Measurements from ENCODE around the gene RBM47.
"Not testable (repeated sequence)": the region's sequence is repeated elsewhere in the genome, so short reads cannot be mapped to it uniquely, and the experiment has no call there.

The RBM47 gene

DNA sequence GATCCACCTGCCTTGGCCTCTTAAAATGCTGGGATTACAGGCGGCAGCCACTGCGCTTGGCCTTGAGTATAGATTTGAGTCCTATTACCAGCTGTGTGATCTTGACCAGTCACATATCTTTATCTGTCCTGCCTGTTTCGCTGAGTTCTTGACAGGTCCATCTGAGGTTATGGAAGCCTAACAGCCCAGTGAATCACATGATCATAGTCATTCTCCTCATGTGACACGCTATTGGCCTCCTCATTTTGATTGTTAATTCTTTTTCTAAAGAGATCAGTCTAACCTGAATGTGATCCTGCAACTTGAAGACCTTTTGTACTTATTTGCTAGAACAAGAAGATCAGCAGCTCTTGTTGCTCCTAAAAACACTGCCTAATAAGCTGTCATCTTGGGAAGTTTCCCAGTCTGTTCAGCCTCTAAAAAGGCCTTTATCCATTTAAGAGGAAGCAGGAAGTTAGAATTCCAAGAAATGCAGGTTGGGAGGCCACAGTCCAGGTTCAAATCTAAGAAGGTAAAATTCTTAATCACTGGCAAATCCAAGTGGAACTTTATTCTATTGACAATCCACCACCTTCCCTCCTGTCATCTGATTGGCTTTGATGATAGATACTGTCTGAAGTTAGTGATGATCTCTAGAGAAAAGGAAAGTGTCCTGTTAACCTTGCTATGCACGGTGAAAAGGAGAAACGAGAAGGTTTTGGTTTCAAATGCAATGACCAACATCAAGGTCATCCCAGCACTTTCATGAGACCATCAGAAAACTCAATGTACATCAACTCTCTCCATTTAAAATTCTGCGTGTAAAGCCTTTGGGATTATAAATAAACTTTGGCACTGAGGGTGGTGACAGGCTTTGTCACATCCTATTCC is 207.6 kb downstream of the RBM47 start:
- no peak for TF ChIP-seq POLR2A (IDR thresholded peaks at IDR 0.05; ENCODE audit: low read length)
- no peak for TF ChIP-seq GATA1 (IDR thresholded peaks at IDR 0.05; ENCODE audit: low read depth, low read length)
- no peak for DNase-seq

DNA sequence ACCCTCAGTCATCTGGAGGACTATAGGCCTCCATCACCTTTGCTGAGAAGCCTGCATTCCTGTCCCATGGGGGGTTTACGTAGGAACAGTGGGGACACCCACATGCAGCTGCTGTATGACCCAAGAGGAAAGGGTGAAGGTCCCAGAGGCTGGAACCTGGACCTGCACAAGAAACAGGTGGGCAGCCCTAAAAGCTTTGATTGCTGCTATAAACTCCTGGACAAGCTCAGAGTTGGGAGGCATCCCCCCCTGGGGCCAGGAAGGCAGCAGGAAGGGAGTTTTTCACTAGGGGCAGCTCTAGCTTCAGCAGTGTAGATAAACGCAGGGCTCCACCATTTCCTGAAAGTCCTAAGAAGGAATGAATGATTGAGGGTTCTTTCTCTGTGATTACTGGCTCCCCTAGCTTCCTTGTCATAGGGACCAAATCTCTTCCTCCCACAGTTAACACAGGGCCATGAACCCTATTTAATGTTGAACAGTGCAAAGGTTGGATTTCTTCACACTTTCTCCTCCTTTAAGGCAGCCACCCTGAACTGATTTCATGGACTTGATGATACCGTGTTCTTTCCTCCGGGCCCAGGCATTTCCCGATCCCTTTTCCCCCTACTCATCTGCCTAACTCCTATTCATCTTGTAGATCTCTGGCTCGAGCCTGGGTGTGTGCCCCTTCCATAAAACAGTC is 210.3 kb downstream of the RBM47 start:
- no peak for DNase-seq
- TF ChIP-seq POLR2A (IDR thresholded peaks at IDR 0.05; ENCODE audit: low read length) (no peak), GATA1 (IDR thresholded peaks at IDR 0.05; ENCODE audit: low read depth, low read length) (no peak)

DNA sequence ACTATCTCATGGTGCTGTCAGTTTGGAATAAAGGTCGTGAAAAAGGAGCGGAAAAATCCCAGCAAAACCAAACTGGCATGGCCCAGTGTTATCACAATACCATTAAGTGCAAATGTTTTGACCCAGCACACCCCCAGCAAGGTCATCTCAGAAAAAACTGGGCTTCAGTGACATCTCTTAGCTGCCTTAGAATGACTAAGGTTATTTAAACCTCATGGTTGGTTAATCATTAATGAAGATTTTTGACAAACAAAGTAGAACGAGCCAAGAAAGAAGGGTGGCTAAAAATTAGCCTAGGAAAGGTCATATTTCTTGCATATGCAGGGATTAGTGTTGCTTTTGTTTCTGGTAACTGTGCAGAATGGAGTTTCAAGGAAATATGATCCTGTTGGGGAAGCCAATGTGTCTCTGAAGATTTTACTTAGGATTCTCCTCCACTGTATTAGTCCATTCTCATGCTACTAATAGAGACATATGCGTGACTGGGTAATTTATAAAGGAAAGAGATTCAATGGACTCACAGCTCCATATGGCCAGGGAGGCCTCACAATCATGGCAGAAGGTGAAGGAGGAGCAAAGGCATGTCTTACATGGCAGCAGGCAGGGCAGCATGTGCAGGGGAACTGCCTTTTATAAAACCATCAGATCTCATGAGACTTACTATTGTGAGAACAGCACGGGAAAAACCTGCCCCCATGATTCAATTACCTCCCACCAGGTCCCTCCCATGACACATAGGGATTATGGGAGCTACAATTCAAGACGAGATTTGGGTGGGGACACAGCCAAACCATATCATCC is 211.0 kb downstream of the RBM47 start:
- no peak for TF ChIP-seq POLR2A (IDR thresholded peaks at IDR 0.05; ENCODE audit: low read length)
- TF ChIP-seq GATA1 (IDR thresholded peaks at IDR 0.05; ENCODE audit: low read depth, low read length) = no peak
- DNase-seq = no peak

DNA sequence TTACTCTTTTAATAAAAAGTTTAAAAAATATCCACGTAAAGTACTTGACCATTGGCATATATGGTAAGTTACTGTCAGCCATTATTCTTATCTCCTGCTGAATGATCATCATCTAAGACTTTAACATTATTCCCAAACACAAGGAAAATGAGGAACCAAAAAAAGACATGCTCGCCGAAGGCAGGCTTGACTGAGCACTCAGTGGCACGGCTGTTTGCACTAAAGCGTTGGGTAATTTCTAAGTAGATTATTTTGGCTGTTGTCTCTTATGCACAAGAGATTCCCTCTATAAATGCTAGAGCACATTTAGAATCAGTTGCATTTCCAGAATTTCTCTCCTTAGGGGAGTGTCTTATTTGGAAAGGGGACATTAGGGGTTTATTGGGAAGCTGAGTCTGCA is 211.7 kb downstream of the RBM47 start:
- TF ChIP-seq POLR2A (IDR thresholded peaks at IDR 0.05; ENCODE audit: low read length) = no peak
- TF ChIP-seq GATA1 (IDR thresholded peaks at IDR 0.05; ENCODE audit: low read depth, low read length) = no peak
- no peak for DNase-seq

DNA sequence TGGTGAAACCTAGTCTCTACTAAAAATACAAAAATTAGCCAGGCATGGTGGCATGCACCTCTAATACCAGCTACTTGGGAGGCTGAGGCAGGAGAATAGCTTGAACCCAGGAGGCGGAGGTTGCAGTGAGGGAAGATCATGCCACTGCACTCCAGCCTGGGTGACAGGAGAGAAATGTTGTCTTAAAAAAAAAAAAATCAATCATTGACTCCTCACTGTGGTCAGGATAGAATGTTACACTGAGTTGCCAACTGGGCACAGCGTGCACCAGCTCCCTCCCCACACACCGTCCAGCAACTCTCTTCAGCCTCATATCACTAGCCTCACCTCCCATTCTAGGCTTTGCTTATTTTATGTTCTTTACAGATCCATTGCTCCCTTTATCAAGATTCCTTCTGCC is 215.0 kb downstream of the RBM47 start:
- no peak for TF ChIP-seq GATA1 (IDR thresholded peaks at IDR 0.05; ENCODE audit: low read depth, low read length)
- TF ChIP-seq POLR2A (IDR thresholded peaks at IDR 0.05; ENCODE audit: low read length) = no peak
- no peak for DNase-seq

DNA sequence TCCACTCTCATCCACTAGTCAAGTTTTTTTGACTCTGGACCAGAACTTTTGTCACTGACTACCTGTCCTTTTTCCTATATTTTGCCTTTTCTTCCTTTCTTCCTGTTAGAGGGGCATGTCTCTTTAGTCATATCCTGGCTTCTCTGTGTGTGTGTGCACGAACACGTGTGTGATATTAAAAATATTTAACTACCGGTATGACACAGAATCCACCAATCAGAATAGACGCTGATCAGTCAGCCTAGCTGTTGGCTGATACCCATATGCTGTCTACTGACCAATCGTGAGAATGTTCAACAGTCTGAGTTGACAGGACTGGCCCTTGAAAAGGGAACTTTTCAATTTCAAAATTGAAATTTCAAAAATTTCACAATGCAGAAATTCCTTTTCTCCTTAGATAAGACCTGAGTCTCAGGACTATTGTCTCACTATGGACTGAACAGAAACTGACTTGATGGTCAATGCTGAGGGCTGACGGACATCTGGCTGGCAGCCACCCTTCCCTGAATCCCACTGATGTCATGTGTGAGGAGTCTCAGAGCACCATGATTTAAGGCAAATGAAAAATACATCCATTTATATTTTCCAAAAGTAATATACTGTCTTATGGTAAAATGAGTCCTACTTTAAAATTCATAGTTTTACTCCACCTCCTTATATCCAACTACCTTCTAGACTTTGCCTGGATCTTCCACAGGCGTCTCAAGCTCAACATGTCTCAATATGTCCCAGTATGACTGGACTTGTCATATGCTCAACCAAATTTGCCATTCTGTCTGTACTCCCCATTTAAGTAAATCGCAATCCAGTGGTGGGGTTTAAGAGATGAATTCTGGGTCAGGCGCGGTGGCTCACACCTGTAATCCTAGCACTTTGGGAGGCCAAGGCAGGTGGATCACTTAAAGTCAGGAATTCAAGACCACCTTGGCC is 216.5 kb downstream of the RBM47 start:
- no peak for DNase-seq
- TF ChIP-seq GATA1 (IDR thresholded peaks at IDR 0.05; ENCODE audit: low read depth, low read length) (no peak), POLR2A (IDR thresholded peaks at IDR 0.05; ENCODE audit: low read length) (no peak)

DNA sequence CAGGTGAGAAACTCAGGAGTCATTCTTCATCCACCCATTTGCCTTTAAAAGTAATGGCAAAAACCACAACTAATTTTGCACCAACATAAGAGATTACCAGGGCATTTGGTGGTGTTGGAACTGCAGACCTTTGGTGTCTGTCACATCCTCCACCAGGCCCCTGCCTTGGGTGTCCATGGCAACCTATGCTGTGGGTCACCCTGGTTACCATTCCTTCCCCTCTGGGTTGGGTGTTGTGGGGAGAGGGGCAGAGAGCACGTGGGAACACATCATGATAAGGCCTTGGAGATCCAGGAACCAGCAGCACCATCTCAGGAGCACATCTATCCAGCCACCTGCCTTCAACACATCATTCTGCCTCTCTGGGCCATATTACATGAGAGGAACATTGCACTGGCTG is 217.3 kb downstream of the RBM47 start:
- no peak for TF ChIP-seq GATA1 (IDR thresholded peaks at IDR 0.05; ENCODE audit: low read depth, low read length)
- no peak for TF ChIP-seq POLR2A (IDR thresholded peaks at IDR 0.05; ENCODE audit: low read length)
- DNase-seq = no peak

DNA sequence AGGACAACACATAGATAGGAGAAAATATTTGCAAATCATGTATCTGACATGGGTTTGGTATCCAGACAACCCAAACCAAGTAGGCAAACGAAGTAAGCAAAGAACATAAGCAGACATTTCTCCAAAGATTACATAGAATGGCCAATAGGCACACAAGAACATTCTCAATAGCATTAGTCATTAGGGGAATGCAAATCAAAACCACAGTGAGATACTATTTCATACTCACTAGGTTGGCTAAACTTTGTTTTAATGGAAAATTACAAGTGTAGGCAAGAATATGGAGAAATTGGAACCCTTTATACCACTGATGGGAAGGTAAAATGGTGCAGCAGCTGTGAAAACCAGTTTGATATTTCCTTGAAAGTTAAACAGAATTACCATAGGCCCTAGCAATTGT is 219.8 kb downstream of the RBM47 start:
- no peak for TF ChIP-seq POLR2A (IDR thresholded peaks at IDR 0.05; ENCODE audit: low read length)
- no peak for TF ChIP-seq GATA1 (IDR thresholded peaks at IDR 0.05; ENCODE audit: low read depth, low read length)
- DNase-seq = no peak

DNA sequence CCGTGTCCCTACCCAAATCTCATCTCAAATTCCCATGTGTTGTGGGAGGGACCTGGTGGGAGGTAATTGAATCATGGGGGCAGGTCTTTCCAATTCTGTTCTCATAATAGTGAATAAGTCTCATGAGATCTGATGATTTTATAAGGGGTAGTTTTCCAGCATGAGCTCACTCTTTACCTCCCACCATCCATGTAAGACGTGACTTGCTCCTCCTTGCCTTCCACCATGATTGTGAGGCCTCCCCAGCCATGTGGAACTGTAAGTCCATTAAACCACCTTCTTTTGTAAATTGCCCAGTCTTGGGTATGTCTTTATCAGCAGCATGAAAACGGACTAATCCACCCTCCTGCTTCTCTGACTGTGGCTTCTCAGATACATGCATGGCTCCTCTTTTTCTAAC is 222.2 kb downstream of the RBM47 start:
- DNase-seq = not testable (repeated sequence)

DNA sequence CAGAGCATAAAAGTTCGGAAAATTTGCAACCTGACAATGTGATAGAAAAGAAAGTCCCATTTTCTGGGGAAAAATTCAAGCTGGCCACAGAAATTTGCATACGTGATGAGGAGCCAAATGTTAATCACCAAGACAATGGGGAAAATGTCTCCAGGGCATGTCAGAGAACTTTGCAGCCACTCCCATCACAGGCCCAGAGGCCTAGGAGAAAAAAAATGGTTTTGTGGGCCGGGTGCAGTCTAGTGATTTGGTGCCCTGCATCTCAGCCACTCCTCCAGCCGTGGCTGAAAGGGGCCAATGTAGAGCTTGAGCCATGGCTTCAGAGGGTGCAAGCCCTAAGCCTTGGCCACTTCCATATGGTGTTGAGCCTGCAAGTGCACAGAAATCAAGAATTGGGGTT is 223.3 kb downstream of the RBM47 start:
- DNase-seq = no peak
- TF ChIP-seq GATA1 (IDR thresholded peaks at IDR 0.05; ENCODE audit: low read depth, low read length) (no peak), POLR2A (IDR thresholded peaks at IDR 0.05; ENCODE audit: low read length) (no peak)

DNA sequence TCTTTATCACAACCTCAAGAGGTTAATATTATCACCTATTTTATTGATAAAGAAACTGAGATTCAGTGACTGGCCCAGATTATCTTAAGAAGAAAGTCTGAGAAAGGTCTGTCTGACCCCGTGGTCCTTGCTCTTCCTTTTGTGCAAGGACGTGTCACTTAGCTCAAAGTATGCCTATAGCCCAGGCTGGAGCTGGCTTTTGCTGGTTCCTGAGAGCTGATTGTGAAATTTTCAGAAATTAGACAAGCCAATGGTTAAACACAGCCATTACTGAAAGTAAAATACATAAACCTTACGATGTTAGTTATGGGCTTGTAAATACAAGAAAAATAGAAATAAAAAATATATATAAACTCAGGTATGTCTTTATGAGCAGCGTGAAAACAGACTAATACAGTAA is 224.5 kb downstream of the RBM47 start:
- TF ChIP-seq GATA1 (IDR thresholded peaks at IDR 0.05; ENCODE audit: low read depth, low read length) = no peak
- TF ChIP-seq POLR2A (IDR thresholded peaks at IDR 0.05; ENCODE audit: low read length) = no peak
- DNase-seq = no peak

DNA sequence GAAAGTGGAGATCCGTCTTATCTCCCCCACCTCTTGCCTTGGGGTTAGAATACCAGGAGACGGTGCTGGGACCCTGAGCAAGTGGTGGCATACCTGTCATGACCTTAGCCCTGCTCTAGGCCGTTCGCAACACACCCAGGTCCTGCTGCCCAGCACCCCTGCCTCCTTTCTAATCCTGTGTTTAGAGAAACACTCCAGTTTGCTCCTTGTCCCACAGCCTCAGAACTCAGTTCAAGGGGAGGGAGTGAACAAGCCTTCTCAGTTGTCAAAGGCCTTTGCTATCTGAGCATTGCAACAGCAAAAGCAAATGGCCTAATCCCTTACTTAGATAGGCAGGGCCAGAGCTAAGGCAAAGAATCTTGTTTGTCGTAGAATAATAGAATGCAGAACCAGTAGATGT is 226.6 kb downstream of the RBM47 start:
- DNase-seq = no peak
- TF ChIP-seq GATA1 (IDR thresholded peaks at IDR 0.05; ENCODE audit: low read depth, low read length) (no peak), POLR2A (IDR thresholded peaks at IDR 0.05; ENCODE audit: low read length) (no peak)

DNA sequence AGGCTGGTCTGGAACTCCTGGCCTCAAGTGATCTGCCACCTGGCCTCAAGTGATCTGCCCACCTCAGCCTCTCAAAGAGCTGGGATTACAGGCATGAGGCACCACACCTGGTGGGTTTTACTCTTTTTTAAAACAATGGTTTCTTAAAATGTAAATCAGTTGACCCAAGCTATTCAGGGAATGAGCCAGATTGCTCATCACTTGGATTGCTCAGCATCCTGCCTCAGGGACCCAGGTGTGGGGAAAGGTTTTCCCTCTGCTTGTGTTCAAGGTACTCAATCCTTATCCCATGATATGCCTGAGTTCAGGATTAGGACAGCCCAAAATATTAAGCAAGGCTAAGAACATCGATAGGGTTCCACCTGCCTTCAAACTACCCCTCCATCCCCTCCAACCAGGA is 227.1 kb downstream of the RBM47 start:
- no peak for DNase-seq
- no peak for TF ChIP-seq GATA1 (IDR thresholded peaks at IDR 0.05; ENCODE audit: low read depth, low read length)
- TF ChIP-seq POLR2A (IDR thresholded peaks at IDR 0.05; ENCODE audit: low read length) = no peak
